ENCODE results near the gene PDE7B. TPM values are rescaled to one million over a fixed set of nuclear protein-coding genes. Genes with fewer than 3 reads are reported as not detected.

PDE7B gene
- total RNA-seq, 1 donor: 25.3 TPM

DNA sequence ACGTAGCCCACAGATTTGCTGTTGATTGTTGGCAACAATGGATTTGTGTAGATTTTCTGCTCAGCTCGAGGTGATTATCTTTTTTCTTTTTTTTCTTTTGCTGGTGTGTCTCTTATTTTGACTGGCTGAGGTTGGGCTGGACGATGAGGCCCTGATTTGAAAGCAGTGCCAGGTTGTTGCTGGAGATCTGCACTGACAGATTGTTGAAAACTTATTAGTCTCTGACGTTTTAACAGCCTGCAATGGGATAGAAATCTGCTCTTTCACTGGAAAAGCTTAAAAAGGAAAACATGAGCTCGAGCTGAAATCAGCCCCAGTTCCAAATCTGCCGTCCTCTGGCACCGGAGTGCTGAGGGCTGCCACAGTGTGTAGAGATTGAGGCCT, 87.7 kb downstream of the PDE7B start:
- Histone ChIP-seq H2AFZ (ENCODE audit: low read length) (peak overlapping the region; percentile 69), H3K27ac (ENCODE audit: low read depth, low read length) (peak overlapping the region; percentile 60), H3K36me3 (ENCODE audit: insufficient read depth, low read length) (no peaks in the 10 kb centered on the region), H3K4me3 (ENCODE audit: insufficient read depth, low read length) (peak overlapping the region; percentile 2), H4K20me1 (ENCODE audit: insufficient read depth, low read length) (no peaks in the 10 kb centered on the region), H3K4me1 (ENCODE audit: insufficient read depth, low read length) (peaks cover 43% of the 10 kb centered on the region), H3K9me3 (ENCODE audit: low read depth, low read length) (no peaks in the 10 kb centered on the region), H3K4me2 (ENCODE audit: insufficient read depth, low read length) (peak overlapping the region; percentile 5), H3K27me3 (ENCODE audit: insufficient read depth, low read length) (no peaks in the 10 kb centered on the region), H3K79me2 (ENCODE audit: insufficient read depth, low read length) (peaks cover 18% of the 10 kb centered on the region)
- TF ChIP-seq, protein P1, sequence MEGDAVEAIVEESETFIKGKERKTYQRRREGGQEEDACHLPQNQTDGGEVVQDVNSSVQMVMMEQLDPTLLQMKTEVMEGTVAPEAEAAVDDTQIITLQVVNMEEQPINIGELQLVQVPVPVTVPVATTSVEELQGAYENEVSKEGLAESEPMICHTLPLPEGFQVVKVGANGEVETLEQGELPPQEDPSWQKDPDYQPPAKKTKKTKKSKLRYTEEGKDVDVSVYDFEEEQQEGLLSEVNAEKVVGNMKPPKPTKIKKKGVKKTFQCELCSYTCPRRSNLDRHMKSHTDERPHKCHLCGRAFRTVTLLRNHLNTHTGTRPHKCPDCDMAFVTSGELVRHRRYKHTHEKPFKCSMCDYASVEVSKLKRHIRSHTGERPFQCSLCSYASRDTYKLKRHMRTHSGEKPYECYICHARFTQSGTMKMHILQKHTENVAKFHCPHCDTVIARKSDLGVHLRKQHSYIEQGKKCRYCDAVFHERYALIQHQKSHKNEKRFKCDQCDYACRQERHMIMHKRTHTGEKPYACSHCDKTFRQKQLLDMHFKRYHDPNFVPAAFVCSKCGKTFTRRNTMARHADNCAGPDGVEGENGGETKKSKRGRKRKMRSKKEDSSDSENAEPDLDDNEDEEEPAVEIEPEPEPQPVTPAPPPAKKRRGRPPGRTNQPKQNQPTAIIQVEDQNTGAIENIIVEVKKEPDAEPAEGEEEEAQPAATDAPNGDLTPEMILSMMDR (IDR thresholded peaks at IDR 0.05; ENCODE audit: extremely low read depth, low read depth, low read length): no peak
- DNase-seq (ENCODE audit: insufficient read length, low spot score, missing footprints): no peak

- Histone ChIP-seq H3K27ac (ENCODE audit: low read depth, low read length) (peak overlapping the region; percentile 49), H2AFZ (ENCODE audit: low read length) (no peak overlapping the region), H3K4me3 (ENCODE audit: insufficient read depth, low read length) (no peak overlapping the region), H4K20me1 (ENCODE audit: insufficient read depth, low read length) (no peaks in the 10 kb centered on the region), H3K4me1 (ENCODE audit: insufficient read depth, low read length) (peaks cover 37% of the 10 kb centered on the region), H3K36me3 (ENCODE audit: insufficient read depth, low read length) (no peaks in the 10 kb centered on the region), H3K9me3 (ENCODE audit: low read depth, low read length) (no peaks in the 10 kb centered on the region), H3K27me3 (ENCODE audit: insufficient read depth, low read length) (no peaks in the 10 kb centered on the region), H3K4me2 (ENCODE audit: insufficient read depth, low read length) (no peak overlapping the region), H3K79me2 (ENCODE audit: insufficient read depth, low read length) (peaks cover 18% of the 10 kb centered on the region)
- DNase-seq (ENCODE audit: insufficient read length, low spot score, missing footprints): no peak
- TF ChIP-seq, protein P1 (IDR thresholded peaks at IDR 0.05; ENCODE audit: extremely low read depth, low read depth, low read length): no peak
Measured at GRCh38 chr6:135940616-135941167, 89.2 kb downstream of the PDE7B start.

DNA sequence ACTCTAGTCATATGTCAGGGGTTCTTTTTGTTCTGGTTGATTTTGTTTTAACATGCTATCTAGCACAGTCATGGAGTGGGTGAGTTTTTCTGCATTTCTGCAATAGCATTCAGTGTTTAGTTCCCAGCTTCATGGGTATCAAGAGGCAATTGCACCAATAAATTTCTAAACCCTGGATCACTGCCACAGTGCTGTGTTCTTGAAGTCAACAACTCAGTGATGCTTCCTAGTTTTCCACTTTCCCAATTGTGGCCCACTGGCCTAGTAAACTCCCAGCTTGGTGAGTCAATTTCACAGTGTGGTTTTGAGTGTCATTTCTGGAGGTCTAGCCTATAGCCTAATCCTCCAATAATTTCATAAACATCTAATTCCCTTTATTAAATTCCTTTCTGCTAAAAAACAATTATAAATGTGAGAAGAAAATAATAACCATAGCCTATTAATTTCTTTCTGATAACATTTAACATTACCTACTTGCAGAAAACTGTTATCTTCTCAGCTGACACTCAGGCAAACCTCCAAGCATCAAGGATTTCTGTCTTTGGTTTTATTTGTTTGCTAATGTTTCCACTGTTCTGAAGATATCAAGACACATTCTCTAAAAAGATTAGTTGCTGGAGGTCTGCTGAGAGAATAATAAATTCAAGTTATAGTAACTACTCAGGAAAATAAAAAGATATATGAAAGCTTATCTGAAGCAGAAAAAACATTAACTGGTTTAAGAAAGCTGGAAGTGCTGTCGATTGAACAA, 89.9 kb downstream of the PDE7B start:
- Histone ChIP-seq H3K36me3 (ENCODE audit: insufficient read depth, low read length) (no peaks in the 10 kb centered on the region), H3K27ac (ENCODE audit: low read depth, low read length) (peak overlapping the region; percentile 49), H3K4me2 (ENCODE audit: insufficient read depth, low read length) (no peak overlapping the region), H4K20me1 (ENCODE audit: insufficient read depth, low read length) (no peaks in the 10 kb centered on the region), H3K4me1 (ENCODE audit: insufficient read depth, low read length) (peaks cover 29% of the 10 kb centered on the region), H2AFZ (ENCODE audit: low read length) (no peak overlapping the region), H3K27me3 (ENCODE audit: insufficient read depth, low read length) (no peaks in the 10 kb centered on the region), H3K4me3 (ENCODE audit: insufficient read depth, low read length) (no peak overlapping the region), H3K79me2 (ENCODE audit: insufficient read depth, low read length) (peaks cover 18% of the 10 kb centered on the region), H3K9me3 (ENCODE audit: low read depth, low read length) (no peaks in the 10 kb centered on the region)
- DNase-seq (ENCODE audit: insufficient read length, low spot score, missing footprints): peak; percentile 3
- TF ChIP-seq, protein P1 (IDR thresholded peaks at IDR 0.05; ENCODE audit: extremely low read depth, low read depth, low read length): no peak

- Histone ChIP-seq H3K4me2 (ENCODE audit: insufficient read depth, low read length) (no peak overlapping the region), H2AFZ (ENCODE audit: low read length) (no peak overlapping the region), H3K79me2 (ENCODE audit: insufficient read depth, low read length) (peaks cover 16% of the 10 kb centered on the region), H3K27ac (ENCODE audit: low read depth, low read length) (no peak overlapping the region), H4K20me1 (ENCODE audit: insufficient read depth, low read length) (no peaks in the 10 kb centered on the region), H3K4me1 (ENCODE audit: insufficient read depth, low read length) (peaks cover 11% of the 10 kb centered on the region), H3K27me3 (ENCODE audit: insufficient read depth, low read length) (no peaks in the 10 kb centered on the region), H3K36me3 (ENCODE audit: insufficient read depth, low read length) (peaks cover 5% of the 10 kb centered on the region), H3K4me3 (ENCODE audit: insufficient read depth, low read length) (no peak overlapping the region), H3K9me3 (ENCODE audit: low read depth, low read length) (no peaks in the 10 kb centered on the region)
- TF ChIP-seq, protein P1 (IDR thresholded peaks at IDR 0.05; ENCODE audit: extremely low read depth, low read depth, low read length): no peak
- no peak for DNase-seq (ENCODE audit: insufficient read length, low spot score, missing footprints)
Measured at GRCh38 chr6:135944120-135944519, 92.6 kb downstream of the PDE7B start.

Data from osteoblast (primary cell).